Muscle layer of colon (tissue), 2 donors: ENCODE data around the gene ING5.
"Not testable (repeated sequence)": the region's sequence is repeated elsewhere in the genome, so short reads cannot be mapped to it uniquely, and the experiment has no call there.

Experiments
- H3K27ac ChIP-seq: one replicate; pipeline ENCODE4 v1.7.0; 2013; ENCODE audit warnings: low read depth, mild to moderate bottlenecking, low read length, moderate library complexity
- H3K27me3 ChIP-seq, 2 donors: one replicate each; pipeline ENCODE4 v1.7.0; 2013; ENCODE audit warnings: low read length in 2 of 2, mild to moderate bottlenecking in 2 of 2; ENCODE audit not compliant: insufficient read depth in 2 of 2, control insufficient read depth in 1 of 2
- H3K36me3 ChIP-seq: one replicate; pipeline ENCODE4 v1.7.0; 2013; ENCODE audit warnings: mild to moderate bottlenecking, low read length; ENCODE audit not compliant: insufficient read depth
- H3K4me1 ChIP-seq: one replicate; pipeline ENCODE4 v1.7.0; 2013; ENCODE audit warnings: mild to moderate bottlenecking, low read length; ENCODE audit not compliant: insufficient read depth
- H3K4me3 ChIP-seq, 2 donors: one replicate each; pipeline ENCODE4 v1.7.0; 2013; ENCODE audit warnings: low read length in 2 of 2, low read depth in 1 of 2, mild to moderate bottlenecking in 1 of 2, moderate library complexity in 1 of 2
- H3K9ac ChIP-seq: one replicate; pipeline ENCODE4 v1.7.0; 2013; ENCODE audit warnings: low read length
- H3K9me3 ChIP-seq: one replicate; pipeline ENCODE4 v1.7.0; 2013; ENCODE audit warnings: mild to moderate bottlenecking, low read length
- donor health status: abdominal sarcoma.
- donor health status: Adenocarcinoma of cecum.

Gene ING5

GRCh38 chr2:241721852-241722251 is 20.0 kb downstream of the ING5 start:
- Histone ChIP-seq H3K27me3 (no peaks in the 10 kb centered on the region), H3K4me3 (no peak overlapping the region), H3K27ac (no peak overlapping the region), H3K9ac (no peak overlapping the region), H3K4me1 (no peaks in the 10 kb centered on the region), H3K36me3 (peaks cover 11% of the 10 kb centered on the region), H3K9me3 (no peaks in the 10 kb centered on the region)

GRCh38 chr2:241722896-241723454 is 21.1 kb downstream of the ING5 start:
- Histone ChIP-seq H3K4me1 (no peaks in the 10 kb centered on the region), H3K4me3 (no peak overlapping the region), H3K36me3 (peaks cover 11% of the 10 kb centered on the region), H3K27me3 (no peaks in the 10 kb centered on the region), H3K9ac (no peak overlapping the region), H3K9me3 (no peaks in the 10 kb centered on the region), H3K27ac (no peak overlapping the region)

GRCh38 chr2:241724259-241724974 is 22.6 kb downstream of the ING5 start:
- Histone ChIP-seq H3K4me1 (no peaks in the 10 kb centered on the region), H3K36me3 (peaks cover 11% of the 10 kb centered on the region), H3K9me3 (no peaks in the 10 kb centered on the region), H3K27me3 (no peaks in the 10 kb centered on the region), H3K27ac (no peak overlapping the region), H3K9ac (no peak overlapping the region), H3K4me3 (no peak overlapping the region)

- no peaks in the 10 kb centered on the region for H3K9me3 ChIP-seq
- no peak overlapping the region for H3K9ac ChIP-seq
- H3K27ac ChIP-seq = no peak overlapping the region
- no peaks in the 10 kb centered on the region for H3K4me1 ChIP-seq
- no peaks in the 10 kb centered on the region for H3K27me3 ChIP-seq
- no peak overlapping the region for H3K4me3 ChIP-seq
- peaks cover 8% of the 10 kb centered on the region for H3K36me3 ChIP-seq
Measured at GRCh38 chr2:241724975-241725870, 23.4 kb downstream of the ING5 start.

- no peaks in the 10 kb centered on the region for H3K36me3 ChIP-seq
Measured at GRCh38 chr2:241726459-241726858, 24.6 kb downstream of the ING5 start.

GRCh38 chr2:241728000-241728399 is 26.2 kb downstream of the ING5 start:
- Histone ChIP-seq H3K27ac (no peak overlapping the region), H3K36me3 (no peaks in the 10 kb centered on the region), H3K9me3 (no peaks in the 10 kb centered on the region), H3K4me1 (no peaks in the 10 kb centered on the region), H3K9ac (no peak overlapping the region), H3K4me3 (no peak overlapping the region), H3K27me3 (no peaks in the 10 kb centered on the region)

More at GRCh38 chr2:241726459-241726858, 24.6 kb downstream of the ING5 start:
- Histone ChIP-seq H3K4me3 (no peak overlapping the region), H3K9me3 (no peaks in the 10 kb centered on the region), H3K9ac (no peak overlapping the region), H3K27ac (no peak overlapping the region), H3K27me3 (no peaks in the 10 kb centered on the region), H3K4me1 (no peaks in the 10 kb centered on the region)

GRCh38 chr2:241728627-241729026 is 26.8 kb downstream of the ING5 start:
- Histone ChIP-seq H3K27ac (no peak overlapping the region), H3K9me3 (no peaks in the 10 kb centered on the region), H3K27me3 (no peaks in the 10 kb centered on the region), H3K4me3 (no peak overlapping the region), H3K9ac (no peak overlapping the region), H3K36me3 (no peaks in the 10 kb centered on the region), H3K4me1 (no peaks in the 10 kb centered on the region)

GRCh38 chr2:241729868-241730267 is 28.0 kb downstream of the ING5 start:
- Histone ChIP-seq H3K4me1 (no peaks in the 10 kb centered on the region), H3K9me3 (no peaks in the 10 kb centered on the region), H3K9ac (no peak overlapping the region), H3K4me3 (no peak overlapping the region), H3K27ac (no peak overlapping the region), H3K27me3 (no peaks in the 10 kb centered on the region), H3K36me3 (no peaks in the 10 kb centered on the region)

GRCh38 chr2:241730671-241731293 is 28.9 kb downstream of the ING5 start:
- no peak overlapping the region for H3K27ac ChIP-seq
- H3K36me3 ChIP-seq = no peaks in the 10 kb centered on the region
- no peaks in the 10 kb centered on the region for H3K9me3 ChIP-seq
- H3K27me3 ChIP-seq = no peaks in the 10 kb centered on the region
- H3K4me3 ChIP-seq = no peak overlapping the region
- H3K9ac ChIP-seq = no peak overlapping the region
- H3K4me1 ChIP-seq = no peaks in the 10 kb centered on the region

- H3K9me3 ChIP-seq, H3K4me3 ChIP-seq, H3K27me3 ChIP-seq, H3K36me3 ChIP-seq, H3K9ac ChIP-seq, H3K4me1 ChIP-seq, H3K27ac ChIP-seq: not testable (repeated sequence)
Measured at GRCh38 chr2:241732513-241733186, 30.8 kb downstream of the ING5 start.
